AG04450 (cell line): ENCODE measurements around the gene NCOR2. TPM values are rescaled to one million over a fixed set of nuclear protein-coding genes. Genes with fewer than 3 reads are reported as not detected.
A peak's percentile ranks its signal among the peaks of the same experiment; 100 is the strongest.

ENCODE experiments used
- CTCF ChIA-PET: fragments of 300-600, 350-600 bp; formaldehyde crosslinking; extraction: SDS; loops from one replicate; lab custom pipeline; 2022; ENCODE audit warnings: antibody characterized with exemption, inconsistent platforms; lab: Charles Lee
- POLR2A ChIA-PET: fragments of 350-600 bp; formaldehyde crosslinking; extraction: SDS; loops from one replicate; lab custom pipeline; 2021; ENCODE audit warnings: antibody characterized with exemption, inconsistent platforms; lab: Yijun Ruan, JAX
- DNase-seq: peaks from one replicate; pipeline ENCODE4 v3.0.0-alpha.2; 2011; ENCODE audit warnings: low read depth, low spot score
- H3K27ac ChIP-seq: one replicate; pipeline ENCODE4 v1.5.1; 2012; ENCODE audit warnings: low read depth, low read length, control low read depth
- H3K27me3 ChIP-seq: one replicate; pipeline ENCODE4 v1.6.0; 2012; ENCODE audit warnings: low read length; ENCODE audit not compliant: control insufficient read depth, insufficient read depth
- H3K4me3 ChIP-seq: 2 replicates; pipeline ENCODE4 v1.5.1; 2011; ENCODE audit warnings: mild to moderate bottlenecking, low read depth, low read length, control low read depth
- H3K9me3 ChIP-seq: 2 replicates; pipeline ENCODE4 v1.5.1; 2012; ENCODE audit warnings: low read length; ENCODE audit not compliant: control insufficient read depth, insufficient read depth
- CTCF ChIP-seq: IDR thresholded peaks from 2 replicates; pipeline ENCODE4 v1.5.1; 2011; ENCODE audit warnings: low read depth, low read length, control low read depth, inconsistent platforms
- polyA plus RNA-seq: library from polyadenylated mRNA; depleted of rRNA; stranded (reverse); fragments of >200 nt; gene quantifications from 2 replicates; pipeline ENCODE4 v1.2.3, GENCODE V29; 2011

Gene NCOR2
- polyA plus RNA-seq, 1 experiment: 3.3 TPM

GRCh38 chr12:124609041-124609989 lies 41.9 kb upstream of the NCOR2 start:
- TF ChIP-seq CTCF: no peak
- no peak overlapping the region for H3K4me3 ChIP-seq
- DNase-seq: no peak
- ChIA-PET POLR2A (no interaction called here), CTCF (no interaction called here)
- peaks cover 16% of the 10 kb centered on the region for H3K9me3 ChIP-seq
- peak overlapping the region; percentile 21 for H3K27ac ChIP-seq
- H3K27me3 ChIP-seq: peaks cover 24% of the 10 kb centered on the region

- no peak for DNase-seq
- Histone ChIP-seq H3K27ac (no peak overlapping the region), H3K27me3 (peaks cover 20% of the 10 kb centered on the region), H3K9me3 (peaks cover 9% of the 10 kb centered on the region; the same call in 1 of the 2 replicates), H3K4me3 (no peak overlapping the region)
- POLR2A ChIA-PET: no interaction called here
- CTCF ChIA-PET: interaction anchor here (0.5 kb wide), 1 partner anchor 17 kb away, joined by 3 read pairs; no protein-coding TSS in a partner anchor
- no peak for TF ChIP-seq CTCF
Measured at GRCh38 chr12:124608450-124608870, 41.0 kb upstream of the NCOR2 start.

GRCh38 chr12:124607681-124608425 lies 40.4 kb upstream of the NCOR2 start:
- TF ChIP-seq CTCF: no peak
- Histone ChIP-seq H3K27me3 (peaks cover 20% of the 10 kb centered on the region), H3K9me3 (peaks cover 9% of the 10 kb centered on the region; the same call in 1 of the 2 replicates), H3K4me3 (no peak overlapping the region), H3K27ac (no peak overlapping the region)
- ChIA-PET CTCF (no interaction called here), POLR2A (no interaction called here)
- DNase-seq: no peak

- peaks cover 9% of the 10 kb centered on the region; the same call in 1 of the 2 replicates for H3K9me3 ChIP-seq
- peaks cover 13% of the 10 kb centered on the region for H3K27me3 ChIP-seq
- no peak overlapping the region for H3K4me3 ChIP-seq
- ChIA-PET POLR2A (no interaction called here), CTCF (interaction anchor here (0.6 kb wide), 1 partner anchor 115 kb away, joined by 3 read pairs; no protein-coding TSS in a partner anchor)
- no peak overlapping the region for H3K27ac ChIP-seq
- no peak for TF ChIP-seq CTCF
- no peak for DNase-seq
Measured at GRCh38 chr12:124605883-124606774, 38.7 kb upstream of the NCOR2 start.
